GM18868 (cell line): ENCODE measurements around the gene SIGLEC6.
"Not testable (repeated sequence)": the region's sequence is repeated elsewhere in the genome, so short reads cannot be mapped to it uniquely, and the experiment has no call there.

Source experiments
- ATAC-seq: cut with Tn5 transposase; IDR thresholded peaks from one replicate; pipeline ENCODE4 v1.9.1; 2021; ENCODE audit warnings: mild to moderate bottlenecking, moderate library complexity; ENCODE audit not compliant: unreplicated experiment

The SIGLEC6 gene

GRCh38 chr19:51513968-51514367 is 17.5 kb downstream of the SIGLEC6 start:
- ATAC-seq = no peak

GRCh38 chr19:51511353-51511752 is 20.1 kb downstream of the SIGLEC6 start:
- no peak for ATAC-seq

- ATAC-seq = no peak
These were observed 21.4 kb downstream of the SIGLEC6 start for GRCh38 chr19:51509823-51510660.

- no peak for ATAC-seq
These were observed 23.3 kb downstream of the SIGLEC6 start for GRCh38 chr19:51508059-51508733.

GRCh38 chr19:51507640-51508058 is 23.8 kb downstream of the SIGLEC6 start:
- ATAC-seq = no peak

GRCh38 chr19:51507192-51507591 is 24.3 kb downstream of the SIGLEC6 start:
- no peak for ATAC-seq

GRCh38 chr19:51505904-51506303 is 25.6 kb downstream of the SIGLEC6 start:
- ATAC-seq = no peak

- no peak for ATAC-seq
These were observed 27.6 kb downstream of the SIGLEC6 start for GRCh38 chr19:51503896-51504295.

- ATAC-seq = no peak
These were observed 28.1 kb downstream of the SIGLEC6 start for GRCh38 chr19:51503286-51503817.

GRCh38 chr19:51501594-51502263 is 29.7 kb downstream of the SIGLEC6 start, which contains the start of gene SIGLEC12:
SIGLEC12 (minus strand) TSS chr19:51501800; CDS start chr19:51501733, 67 bp downstream.
- no peak for ATAC-seq

GRCh38 chr19:51500931-51501330 is 30.5 kb downstream of the SIGLEC6 start:
- not testable (repeated sequence) for ATAC-seq

GRCh38 chr19:51497666-51498065 is 33.8 kb downstream of the SIGLEC6 start:
- ATAC-seq = no peak

GRCh38 chr19:51493776-51494175 is 37.7 kb downstream of the SIGLEC6 start:
- ATAC-seq = no peak

GRCh38 chr19:51491586-51491985 is 39.9 kb downstream of the SIGLEC6 start:
- ATAC-seq = no peak

- no peak for ATAC-seq
These were observed 40.8 kb downstream of the SIGLEC6 start for GRCh38 chr19:51490676-51491075.

- no peak for ATAC-seq
These were observed 42.4 kb downstream of the SIGLEC6 start for GRCh38 chr19:51489113-51489512.

- ATAC-seq = no peak
These were observed 43.0 kb downstream of the SIGLEC6 start for GRCh38 chr19:51488491-51488890.

- no peak for ATAC-seq
These were observed 45.4 kb downstream of the SIGLEC6 start for GRCh38 chr19:51485960-51486660.

- ATAC-seq = no peak
These were observed 50.9 kb downstream of the SIGLEC6 start for GRCh38 chr19:51480590-51480989.

GRCh38 chr19:51479531-51480331 is 51.7 kb downstream of the SIGLEC6 start:
- no peak for ATAC-seq
